GM12878 (cell line): ENCODE results near the gene TAS1R2. TPM values are rescaled to one million over a fixed set of nuclear protein-coding genes. Genes with fewer than 3 reads are reported as not detected.

ENCODE experiments used
- ATAC-seq: fragments of 200-7000 bp; cut with Tn5 transposase; 3 replicates; pipeline ENCODE4 v1.9.1; 2020; ENCODE audit warnings: mild to moderate bottlenecking, moderate library complexity
- BruUV-seq: library from RNA; stranded (reverse); fragments of 400-500 nt; replicated peaks from 2 replicates; lab custom pipeline; 2021; lab: Mats Ljungman, UMichigan
- CTCF ChIA-PET: fragments of 300-600 bp; sonication (Branson Sonifier 250); formaldehyde crosslinking; extraction: SDS; loops from one replicate; lab custom pipeline; 2021; ENCODE audit warnings: inconsistent platforms; lab: Yijun Ruan, JAX
- POLR2A ChIA-PET: fragments of 350-600 bp; formaldehyde crosslinking; extraction: SDS; loops from one replicate; lab custom pipeline; 2021; ENCODE audit warnings: inconsistent platforms; lab: Charles Lee
- RAD21 ChIA-PET: fragments of 300-600 bp; sonication (Branson Sonifier 250); formaldehyde crosslinking; loops from one replicate; lab custom pipeline; 2023; ENCODE audit warnings: antibody characterized with exemption; ENCODE audit not compliant: unreplicated experiment; lab: Charles Lee
- SMC1A ChIA-PET: fragments of 300-600 bp; sonication (Branson Sonifier 250); formaldehyde crosslinking; loops from one replicate; lab custom pipeline; 2023; ENCODE audit not compliant: unreplicated experiment, uncharacterized antibody; lab: Charles Lee
- DNase-seq: peaks from one replicate; pipeline ENCODE4 v3.0.0-alpha.2; 2011; ENCODE audit warnings: low read depth, low spot score
- FAIRE-seq: peaks from 3 replicates; lab custom pipeline; 2011; peaks lifted over from hg19 to GRCh38; lab: Jason Lieb, UNC
- H2AFZ ChIP-seq: 2 replicates; pipeline ENCODE4 v1.6.0; 2011; ENCODE audit warnings: low read depth, low read length, control low read depth; ENCODE audit not compliant: control insufficient read depth
- H3K27ac ChIP-seq: 2 replicates; pipeline ENCODE4 v1.5.1; 2011; ENCODE audit warnings: control low read depth; ENCODE audit not compliant: control insufficient read depth, insufficient read depth
- H3K27me3 ChIP-seq, 2 experiments: replicated peaks in 1 of 2; 2 replicates each; pipeline versions ENCODE4 v1.6.0 to v1.6.1; 2011; ENCODE audit warnings: low read length in 1 of 2; ENCODE audit not compliant: control insufficient read depth in 2 of 2, insufficient read depth in 2 of 2
- H3K36me3 ChIP-seq, 2 experiments: 2 replicates each; pipeline ENCODE4 v1.5.1; 2011; ENCODE audit warnings: low read length in 1 of 2; ENCODE audit not compliant: control insufficient read depth in 2 of 2, insufficient read depth in 2 of 2
- H3K4me1 ChIP-seq: 2 replicates; pipeline ENCODE4 v1.6.1; 2011; ENCODE audit warnings: mild to moderate bottlenecking, low read length, moderate library complexity, mixed read lengths; ENCODE audit not compliant: control insufficient read depth, insufficient read depth
- H3K4me2 ChIP-seq: 2 replicates; pipeline ENCODE4 v1.6.0; 2011; ENCODE audit warnings: control low read depth; ENCODE audit not compliant: control insufficient read depth, insufficient read depth
- H3K4me3 ChIP-seq: fragments of 200-600 bp; sonication (generic); 2 replicates; pipeline ENCODE4 v1.5.1; 2016
- H3K79me2 ChIP-seq: 2 replicates; pipeline ENCODE4 v1.6.0; 2011; ENCODE audit warnings: low read length; ENCODE audit not compliant: control insufficient read depth, insufficient read depth
- H3K9ac ChIP-seq: 2 replicates; pipeline ENCODE4 v1.8.0; 2011; ENCODE audit warnings: low read length, control low read depth, mixed read lengths; ENCODE audit not compliant: control insufficient read depth, insufficient read depth
- H3K9me3 ChIP-seq: replicated peaks from 3 replicates; pipeline ENCODE4 v1.5.1; 2011; ENCODE audit warnings: mild to moderate bottlenecking, low read length; ENCODE audit not compliant: control insufficient read depth, insufficient read depth
- H4K20me1 ChIP-seq: 2 replicates; pipeline ENCODE4 v1.6.0; 2011; ENCODE audit not compliant: control insufficient read depth, insufficient read depth
- CBX5 ChIP-seq: sonication (generic); IDR thresholded peaks from 2 replicates; pipeline ENCODE4 v1.6.1; 2016; ENCODE audit warnings: low read depth, moderate library complexity, mild to moderate bottlenecking, inconsistent platforms
- ETV6 ChIP-seq, 2 experiments: fragments of 450-650 bp in 1 of 2; IDR thresholded peaks in 1 of 2; conservative IDR thresholded peaks in 1 of 2; 2 replicates each; pipeline ENCODE4 v1.6.1; 2014; ENCODE audit warnings: antibody characterized with exemption in 1 of 2, borderline replicate concordance in 1 of 2, low read depth in 1 of 2, mild to moderate bottlenecking in 1 of 2, moderate library complexity in 1 of 2
- GABPA ChIP-seq: IDR thresholded peaks from 2 replicates; pipeline ENCODE4 v1.6.1; 2014; ENCODE audit warnings: antibody characterized with exemption, low read depth, mild to moderate bottlenecking, inconsistent platforms
- JUNB ChIP-seq: IDR thresholded peaks from 2 replicates; pipeline ENCODE4 v1.6.1; 2016; ENCODE audit warnings: antibody characterized with exemption, mild to moderate bottlenecking
- MTA3 ChIP-seq: IDR thresholded peaks from 2 replicates; pipeline ENCODE4 v1.6.1; 2012; ENCODE audit warnings: low read length, inconsistent platforms, borderline replicate concordance
- POLR2A ChIP-seq: IDR thresholded peaks from 2 replicates; pipeline ENCODE4 v1.6.1; 2011; ENCODE audit warnings: low read depth, mild to moderate bottlenecking, low read length
- POU2F2 ChIP-seq: IDR thresholded peaks from 3 replicates; pipeline ENCODE4 v1.6.1; 2011; ENCODE audit warnings: low read depth, mild to moderate bottlenecking, low read length, borderline replicate concordance
- RAD51 ChIP-seq: fragments of 450-650 bp; IDR thresholded peaks from 2 replicates; pipeline ENCODE4 v1.6.1; 2016; ENCODE audit warnings: moderate library complexity, mild to moderate bottlenecking, inconsistent platforms
- SPI1 ChIP-seq: IDR thresholded peaks from 2 replicates; pipeline ENCODE4 v1.6.1; 2011; ENCODE audit warnings: low read depth, mild to moderate bottlenecking, low read length, moderate library complexity, borderline replicate concordance; ENCODE audit not compliant: insufficient read depth
- SREBF1 ChIP-seq: IDR thresholded peaks from 2 replicates; pipeline ENCODE4 v1.6.1; 2012; ENCODE audit warnings: mild to moderate bottlenecking, low read length
- TAF1 ChIP-seq: IDR thresholded peaks from 2 replicates; pipeline ENCODE4 v1.6.1; 2011; ENCODE audit warnings: mild to moderate bottlenecking, low read depth, low read length, borderline replicate concordance
- ZNF622 ChIP-seq: fragments of 450-650 bp; IDR thresholded peaks from 2 replicates; pipeline ENCODE4 v1.6.1; 2017; ENCODE audit warnings: mild to moderate bottlenecking, inconsistent platforms
- whole genome bisulfite sequencing: methylation state at CpG from one replicate; pipeline ENCODE4 v1.1.6; 2016; ENCODE audit warnings: low lambda C conversion rate; ENCODE audit not compliant: insufficient replicate concordance, insufficient coverage; ENCODE audit errors: missing lambda C conversion rate; 5-methylcytosine and 5-hydroxymethylcytosine counted together
- in situ Hi-C: fragments of 300-500 bp; cut with MboI; formaldehyde crosslinking; loops from 9 replicates; pipeline ENCODE4 v1.14.3; 2018; ENCODE audit warnings: mixed read lengths
- intact Hi-C: fragments of 100-400 bp; cut with micrococcal nuclease; formaldehyde crosslinking; loops from one replicate; pipeline ENCODE4 v1.14.2; 2022; ENCODE audit not compliant: unreplicated experiment
- polyA plus RNA-seq, 11 experiments: library from polyadenylated mRNA; depleted of rRNA in 4 of 11; unstranded in 6 of 11; stranded (reverse) in 5 of 11; fragments of >200 nt; fragmentation: Nextera tagmentation in 4 of 11; fragmentation: Illumina TruSeq in 1 of 11; extraction: Ambion mirVana in 4 of 11; extraction: Trizol in 1 of 11; gene quantifications; 1 replicate in 1 of 11; 2 replicates in 10 of 11; pipeline versions ENCODE4 v1.2.1 to v1.2.3, GENCODE V29; 2011 to 2016; ENCODE audit warnings: inconsistent platforms in 2 of 11, missing spikeins in 2 of 11, low read depth in 1 of 11
- total RNA-seq, 4 experiments: library from RNA; depleted of rRNA in 3 of 4; stranded (reverse); fragments of >200 nt in 3 of 4; fragmentation: Illumina TruSeq in 1 of 4; extraction: Trizol in 1 of 4; gene quantifications; 2 replicates each; pipeline versions ENCODE4 v1.2.1 to v1.2.3, GENCODE V29; 2013 to 2021
- TF ChIP-seq, protein P1 (sequence below): fragments of 450-650 bp; IDR thresholded peaks from 2 replicates; pipeline ENCODE4 v1.6.1; 2017; ENCODE audit warnings: mild to moderate bottlenecking, moderate library complexity
- TF ChIP-seq, protein P2 (sequence below): fragments of 450-650 bp; formaldehyde crosslinking; IDR thresholded peaks from 2 replicates; pipeline ENCODE4 v1.5.0; 2022; ENCODE audit warnings: mild to moderate bottlenecking, missing genetic modification characterization
- TF ChIP-seq, protein P3 (sequence below): fragments of 150-350 bp; IDR thresholded peaks from 2 replicates; pipeline ENCODE4 v1.6.1; 2016; ENCODE audit warnings: low read depth, low read length

Gene TAS1R2
- total and polyA plus RNA-seq, 10 of the 15 experiments (the other 5 are each of a cell fraction or from before 2014, with no cell fraction given), result not detected

DNA sequence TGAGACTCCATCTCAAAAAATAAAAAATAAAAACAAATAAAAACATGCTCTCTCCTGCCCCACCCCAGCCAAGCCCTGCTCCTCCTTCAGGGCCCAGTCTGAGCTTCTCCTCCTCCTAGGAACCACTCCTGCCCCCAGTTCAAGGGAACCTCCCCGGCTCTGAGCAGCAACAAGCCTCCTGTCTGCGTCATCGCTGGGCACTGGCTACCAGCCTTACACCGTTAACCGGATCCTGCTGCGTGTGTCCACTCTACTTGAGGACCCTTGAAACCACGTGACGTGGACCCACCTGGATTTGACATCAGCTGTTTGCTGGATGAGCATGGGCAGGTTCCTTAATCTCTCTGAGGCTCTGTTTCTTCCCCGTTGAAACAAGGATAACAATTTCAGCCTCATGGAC lies 1.6 kb upstream of the TAS1R2 start:
- H3K4me3 ChIP-seq, result no peak overlapping the region
- no peaks in the 10 kb centered on the region; a peak in 1 of 4 replicates for H3K27me3 ChIP-seq
- no peaks in the 10 kb centered on the region for H3K9me3 ChIP-seq
- DNase-seq (no peak), ATAC-seq (no peak), FAIRE-seq (no peak)
- H3K4me1 ChIP-seq, result no peaks in the 10 kb centered on the region
- ChIA-PET POLR2A (no interaction called here), RAD21 (no interaction called here), CTCF (interaction anchor here (1.0 kb wide), 1 partner anchor 23 kb away, joined by 3 read pairs; no protein-coding TSS in a partner anchor), SMC1A (no interaction called here)
- H3K4me2 ChIP-seq, result no peak overlapping the region
- intact Hi-C loops, result no loop called here
- H2AFZ ChIP-seq, result no peak overlapping the region
- no TSS peak for BruUV-seq
- in situ Hi-C loops, result no loop called here
- no peak overlapping the region for H3K27ac ChIP-seq
- no peak overlapping the region for H3K9ac ChIP-seq
- no peaks in the 10 kb centered on the region for H4K20me1 ChIP-seq
- H3K79me2 ChIP-seq, result no peaks in the 10 kb centered on the region
- no peaks in the 10 kb centered on the region for H3K36me3 ChIP-seq
- 28% methylated on average over 9 of the region's 9 CpGs for WGBS
- TF ChIP-seq, protein P1, sequence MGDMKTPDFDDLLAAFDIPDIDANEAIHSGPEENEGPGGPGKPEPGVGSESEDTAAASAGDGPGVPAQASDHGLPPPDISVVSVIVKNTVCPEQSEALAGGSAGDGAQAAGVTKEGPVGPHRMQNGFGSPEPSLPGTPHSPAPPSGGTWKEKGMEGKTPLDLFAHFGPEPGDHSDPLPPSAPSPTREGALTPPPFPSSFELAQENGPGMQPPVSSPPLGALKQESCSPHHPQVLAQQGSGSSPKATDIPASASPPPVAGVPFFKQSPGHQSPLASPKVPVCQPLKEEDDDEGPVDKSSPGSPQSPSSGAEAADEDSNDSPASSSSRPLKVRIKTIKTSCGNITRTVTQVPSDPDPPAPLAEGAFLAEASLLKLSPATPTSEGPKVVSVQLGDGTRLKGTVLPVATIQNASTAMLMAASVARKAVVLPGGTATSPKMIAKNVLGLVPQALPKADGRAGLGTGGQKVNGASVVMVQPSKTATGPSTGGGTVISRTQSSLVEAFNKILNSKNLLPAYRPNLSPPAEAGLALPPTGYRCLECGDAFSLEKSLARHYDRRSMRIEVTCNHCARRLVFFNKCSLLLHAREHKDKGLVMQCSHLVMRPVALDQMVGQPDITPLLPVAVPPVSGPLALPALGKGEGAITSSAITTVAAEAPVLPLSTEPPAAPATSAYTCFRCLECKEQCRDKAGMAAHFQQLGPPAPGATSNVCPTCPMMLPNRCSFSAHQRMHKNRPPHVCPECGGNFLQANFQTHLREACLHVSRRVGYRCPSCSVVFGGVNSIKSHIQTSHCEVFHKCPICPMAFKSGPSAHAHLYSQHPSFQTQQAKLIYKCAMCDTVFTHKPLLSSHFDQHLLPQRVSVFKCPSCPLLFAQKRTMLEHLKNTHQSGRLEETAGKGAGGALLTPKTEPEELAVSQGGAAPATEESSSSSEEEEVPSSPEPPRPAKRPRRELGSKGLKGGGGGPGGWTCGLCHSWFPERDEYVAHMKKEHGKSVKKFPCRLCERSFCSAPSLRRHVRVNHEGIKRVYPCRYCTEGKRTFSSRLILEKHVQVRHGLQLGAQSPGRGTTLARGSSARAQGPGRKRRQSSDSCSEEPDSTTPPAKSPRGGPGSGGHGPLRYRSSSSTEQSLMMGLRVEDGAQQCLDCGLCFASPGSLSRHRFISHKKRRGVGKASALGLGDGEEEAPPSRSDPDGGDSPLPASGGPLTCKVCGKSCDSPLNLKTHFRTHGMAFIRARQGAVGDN, result no peak
- TF ChIP-seq CBX5 (no peak), JUNB (no peak), MTA3 (no peak), SPI1 (no peak), GABPA (no peak), POLR2A (no peak), SREBF1 (no peak), ETV6 (conservative IDR thresholded peaks at IDR 0.05 in 1 of 2, IDR thresholded peaks at IDR 0.05 in 1 of 2; ENCODE audit: borderline replicate concordance in 1 of 2, low read depth in 1 of 2) (no peak), POU2F2 (no peak), RAD51 (no peak), ZNF622 (no peak), TAF1 (no peak)
- TF ChIP-seq, protein P2, sequence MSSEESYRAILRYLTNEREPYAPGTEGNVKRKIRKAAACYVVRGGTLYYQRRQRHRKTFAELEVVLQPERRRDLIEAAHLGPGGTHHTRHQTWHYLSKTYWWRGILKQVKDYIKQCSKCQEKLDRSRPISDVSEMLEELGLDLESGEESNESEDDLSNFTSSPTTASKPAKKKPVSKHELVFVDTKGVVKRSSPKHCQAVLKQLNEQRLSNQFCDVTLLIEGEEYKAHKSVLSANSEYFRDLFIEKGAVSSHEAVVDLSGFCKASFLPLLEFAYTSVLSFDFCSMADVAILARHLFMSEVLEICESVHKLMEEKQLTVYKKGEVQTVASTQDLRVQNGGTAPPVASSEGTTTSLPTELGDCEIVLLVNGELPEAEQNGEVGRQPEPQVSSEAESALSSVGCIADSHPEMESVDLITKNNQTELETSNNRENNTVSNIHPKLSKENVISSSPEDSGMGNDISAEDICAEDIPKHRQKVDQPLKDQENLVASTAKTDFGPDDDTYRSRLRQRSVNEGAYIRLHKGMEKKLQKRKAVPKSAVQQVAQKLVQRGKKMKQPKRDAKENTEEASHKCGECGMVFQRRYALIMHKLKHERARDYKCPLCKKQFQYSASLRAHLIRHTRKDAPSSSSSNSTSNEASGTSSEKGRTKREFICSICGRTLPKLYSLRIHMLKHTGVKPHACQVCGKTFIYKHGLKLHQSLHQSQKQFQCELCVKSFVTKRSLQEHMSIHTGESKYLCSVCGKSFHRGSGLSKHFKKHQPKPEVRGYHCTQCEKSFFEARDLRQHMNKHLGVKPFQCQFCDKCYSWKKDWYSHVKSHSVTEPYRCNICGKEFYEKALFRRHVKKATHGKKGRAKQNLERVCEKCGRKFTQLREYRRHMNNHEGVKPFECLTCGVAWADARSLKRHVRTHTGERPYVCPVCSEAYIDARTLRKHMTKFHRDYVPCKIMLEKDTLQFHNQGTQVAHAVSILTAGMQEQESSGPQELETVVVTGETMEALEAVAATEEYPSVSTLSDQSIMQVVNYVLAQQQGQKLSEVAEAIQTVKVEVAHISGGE, result no peak
- TF ChIP-seq, protein P3, sequence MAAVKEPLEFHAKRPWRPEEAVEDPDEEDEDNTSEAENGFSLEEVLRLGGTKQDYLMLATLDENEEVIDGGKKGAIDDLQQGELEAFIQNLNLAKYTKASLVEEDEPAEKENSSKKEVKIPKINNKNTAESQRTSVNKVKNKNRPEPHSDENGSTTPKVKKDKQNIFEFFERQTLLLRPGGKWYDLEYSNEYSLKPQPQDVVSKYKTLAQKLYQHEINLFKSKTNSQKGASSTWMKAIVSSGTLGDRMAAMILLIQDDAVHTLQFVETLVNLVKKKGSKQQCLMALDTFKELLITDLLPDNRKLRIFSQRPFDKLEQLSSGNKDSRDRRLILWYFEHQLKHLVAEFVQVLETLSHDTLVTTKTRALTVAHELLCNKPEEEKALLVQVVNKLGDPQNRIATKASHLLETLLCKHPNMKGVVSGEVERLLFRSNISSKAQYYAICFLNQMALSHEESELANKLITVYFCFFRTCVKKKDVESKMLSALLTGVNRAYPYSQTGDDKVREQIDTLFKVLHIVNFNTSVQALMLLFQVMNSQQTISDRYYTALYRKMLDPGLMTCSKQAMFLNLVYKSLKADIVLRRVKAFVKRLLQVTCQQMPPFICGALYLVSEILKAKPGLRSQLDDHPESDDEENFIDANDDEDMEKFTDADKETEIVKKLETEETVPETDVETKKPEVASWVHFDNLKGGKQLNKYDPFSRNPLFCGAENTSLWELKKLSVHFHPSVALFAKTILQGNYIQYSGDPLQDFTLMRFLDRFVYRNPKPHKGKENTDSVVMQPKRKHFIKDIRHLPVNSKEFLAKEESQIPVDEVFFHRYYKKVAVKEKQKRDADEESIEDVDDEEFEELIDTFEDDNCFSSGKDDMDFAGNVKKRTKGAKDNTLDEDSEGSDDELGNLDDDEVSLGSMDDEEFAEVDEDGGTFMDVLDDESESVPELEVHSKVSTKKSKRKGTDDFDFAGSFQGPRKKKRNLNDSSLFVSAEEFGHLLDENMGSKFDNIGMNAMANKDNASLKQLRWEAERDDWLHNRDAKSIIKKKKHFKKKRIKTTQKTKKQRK, result no peak
